Stimulated activated CD4-positive, alpha-beta T cell treated with anti-CD3 and anti-CD28 coated beads, TNF-alpha, amount 100 ng/mL, for 1 hour (primary cell): ENCODE data around the gene ABCC12.
A peak's percentile ranks its signal among the peaks of the same experiment; 100 is the strongest.
"Not testable (repeated sequence)": the region's sequence is repeated elsewhere in the genome, so short reads cannot be mapped to it uniquely, and the experiment has no call there.

Experiments used
- DNase-seq, 3 donors: peaks; one replicate each; pipeline ENCODE4 v3.0.0-alpha.2; 2020; ENCODE audit warnings: low read depth in 3 of 3, low spot score in 1 of 3

The ABCC12 gene

GRCh38 chr16:48166617-48167016 lies 10.8 kb upstream of the ABCC12 start:
- not testable (repeated sequence) for DNase-seq

DNA sequence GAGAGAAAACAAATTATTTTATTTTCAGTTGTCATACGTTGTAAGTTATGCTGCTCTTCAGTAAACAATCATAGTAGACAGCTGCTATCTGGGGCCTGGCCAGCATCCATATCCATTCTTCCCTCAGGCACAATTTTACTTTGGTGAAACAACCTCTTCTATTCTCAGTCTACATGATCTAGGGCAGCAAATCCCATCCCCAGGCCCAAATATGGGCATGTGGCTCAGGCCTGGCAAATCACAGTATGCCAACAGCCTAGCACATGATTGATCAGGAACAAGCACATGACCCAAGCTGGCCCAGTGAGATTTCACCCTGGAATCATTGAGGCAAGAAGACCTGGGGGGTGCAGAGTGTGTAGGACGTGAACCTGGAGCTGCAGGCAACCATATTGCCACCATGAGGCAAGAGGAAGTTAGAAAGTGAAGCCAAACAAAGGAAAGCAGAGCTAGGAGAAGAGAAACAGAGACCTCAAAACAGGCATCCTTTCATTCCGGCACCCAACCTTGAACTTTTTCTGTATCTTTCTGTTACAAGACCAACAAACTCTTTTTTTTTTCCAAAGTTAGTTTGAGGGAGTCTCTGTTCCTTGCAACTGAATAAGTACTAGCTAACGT lies 10.3 kb upstream of the ABCC12 start:
- DNase-seq: no peak

GRCh38 chr16:48164907-48165715 lies 9.3 kb upstream of the ABCC12 start:
- DNase-seq: peak; percentile 13 to 66 (median 35)

DNA sequence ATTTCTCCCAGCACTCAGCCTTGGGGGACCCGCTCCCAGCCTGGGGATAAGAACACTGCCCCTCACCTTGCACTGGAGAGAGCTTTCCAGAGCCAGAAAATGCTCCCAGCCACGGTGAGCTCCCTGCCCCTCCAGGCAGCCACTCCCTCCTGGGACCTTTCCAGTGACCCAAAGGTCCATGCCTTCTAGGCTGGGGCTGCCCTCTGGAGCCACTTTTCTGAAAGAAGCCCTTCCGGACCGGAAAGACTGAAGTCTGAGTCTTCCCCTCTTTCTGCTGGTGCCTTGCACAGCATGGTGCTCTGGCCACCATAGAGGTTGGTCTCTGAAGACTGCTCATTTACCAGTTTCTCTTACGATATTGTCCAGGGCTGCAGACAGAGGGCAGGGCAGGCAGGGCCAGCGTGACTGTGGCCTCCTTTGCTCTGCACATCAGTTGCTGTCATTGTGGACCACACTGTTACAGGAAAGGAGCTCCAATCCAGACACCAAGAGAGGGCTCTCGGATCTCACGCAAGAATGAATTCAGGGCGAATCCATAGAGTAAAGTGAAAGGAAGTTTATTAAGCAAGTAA lies 7.1 kb upstream of the ABCC12 start:
- no peak for DNase-seq

- no peak for DNase-seq
Observed at GRCh38 chr16:48161906-48162305, 6.1 kb upstream of the ABCC12 start.

DNA sequence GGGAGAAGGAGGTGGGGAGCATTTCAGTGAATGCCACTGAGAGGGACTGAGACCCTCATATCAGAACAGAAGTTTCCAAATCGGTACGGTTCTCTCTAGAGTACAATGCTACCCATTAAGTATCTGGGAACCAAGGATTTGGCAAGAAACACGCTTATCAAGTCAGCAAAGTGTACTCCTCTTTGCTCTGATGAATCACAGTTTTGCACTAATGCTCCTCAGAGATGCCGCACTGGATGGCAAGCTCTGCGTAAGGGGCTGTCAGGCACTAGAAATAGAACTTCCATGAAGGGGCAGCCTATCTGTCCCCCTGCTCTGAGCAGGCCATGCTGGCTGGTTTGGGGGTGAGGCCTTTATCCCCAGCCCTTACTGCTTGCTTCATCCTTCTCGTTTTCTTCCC lies 4.8 kb upstream of the ABCC12 start:
- no peak for DNase-seq

GRCh38 chr16:48158296-48158695 lies 2.5 kb upstream of the ABCC12 start:
- DNase-seq: no peak

DNA sequence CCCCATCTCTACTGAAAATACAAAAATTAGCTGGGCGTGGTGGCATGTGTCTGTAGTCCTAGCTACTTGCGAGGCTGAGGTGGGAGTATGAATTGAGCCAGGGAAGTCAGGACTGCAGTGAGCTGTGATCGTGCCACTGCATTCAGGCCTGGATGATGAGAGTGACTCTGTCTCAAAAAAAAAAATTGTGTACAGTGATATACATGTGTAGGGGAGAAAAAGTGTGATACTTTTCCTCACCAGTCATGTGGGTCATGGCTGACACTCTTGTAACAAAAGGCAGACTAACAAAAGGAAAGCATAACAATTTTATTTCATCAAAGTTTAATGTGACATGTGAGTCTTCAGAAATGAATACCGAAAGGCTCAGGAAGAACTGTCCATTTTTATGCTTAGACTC lies 2.0 kb upstream of the ABCC12 start:
- DNase-seq: no peak

DNA sequence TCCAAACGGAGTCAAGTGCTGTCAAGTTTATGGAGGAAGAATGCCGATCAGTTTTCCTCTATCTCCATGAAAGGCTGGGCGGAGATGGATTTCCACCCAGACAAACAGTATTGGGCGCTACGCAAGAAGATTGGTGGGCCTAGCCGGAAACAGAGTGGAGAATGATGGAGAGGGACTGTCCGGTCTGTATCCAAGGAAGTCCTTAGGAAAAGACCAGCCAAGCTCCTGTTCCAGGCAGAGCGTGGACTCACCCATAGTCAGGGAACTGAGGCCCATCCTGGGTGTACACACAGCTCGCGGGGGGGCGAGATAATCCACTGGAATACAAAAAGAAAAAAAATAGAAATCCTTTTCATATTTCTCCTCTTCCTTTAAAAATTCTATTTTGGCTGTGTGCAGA lies 1.5 kb upstream of the ABCC12 start:
- no peak for DNase-seq

GRCh38 chr16:48156790-48157209 lies 1.0 kb upstream of the ABCC12 start:
- peak; percentile 37 to 87 (median 50) for DNase-seq

DNA sequence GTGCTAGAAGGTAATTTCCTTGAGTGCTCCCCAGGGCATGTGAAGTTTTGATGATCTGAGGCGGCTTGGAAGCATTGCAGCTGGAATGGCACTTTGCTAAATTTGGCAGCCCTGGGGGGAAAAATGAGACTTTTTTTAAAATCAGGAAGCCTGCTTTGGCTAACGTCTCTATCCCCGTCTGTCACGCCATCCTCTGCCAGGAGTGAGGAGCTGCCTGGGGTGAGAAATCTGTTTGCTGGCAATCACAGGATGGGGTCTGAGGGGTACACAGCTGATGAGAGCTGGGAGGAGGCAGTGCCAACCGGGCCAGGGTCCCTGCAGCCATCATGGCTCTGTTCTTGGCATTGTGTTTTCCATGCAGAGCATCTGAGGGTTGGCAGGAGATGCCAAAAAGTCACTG lies 2.0 kb downstream of the ABCC12 start:
- no peak for DNase-seq

DNA sequence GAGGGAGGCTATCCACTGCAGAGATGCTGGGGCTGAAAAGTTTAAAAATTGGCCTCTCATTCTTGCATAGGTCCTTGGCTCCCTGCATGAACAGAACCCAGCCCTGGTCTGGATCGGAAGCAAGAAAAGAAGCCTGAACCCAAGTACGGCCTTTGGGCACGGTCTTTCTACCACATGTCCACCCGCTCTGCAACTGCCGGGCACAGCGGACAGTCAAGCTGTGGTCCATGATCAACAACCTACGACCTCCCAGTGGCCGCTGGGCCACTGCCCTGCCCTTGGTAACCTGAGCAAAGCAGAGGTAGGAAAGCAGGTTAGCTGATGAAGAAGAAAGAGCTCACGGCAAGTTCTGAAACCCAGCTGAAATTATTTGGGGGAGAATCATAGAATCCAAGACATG lies 3.6 kb downstream of the ABCC12 start:
- no peak for DNase-seq

DNA sequence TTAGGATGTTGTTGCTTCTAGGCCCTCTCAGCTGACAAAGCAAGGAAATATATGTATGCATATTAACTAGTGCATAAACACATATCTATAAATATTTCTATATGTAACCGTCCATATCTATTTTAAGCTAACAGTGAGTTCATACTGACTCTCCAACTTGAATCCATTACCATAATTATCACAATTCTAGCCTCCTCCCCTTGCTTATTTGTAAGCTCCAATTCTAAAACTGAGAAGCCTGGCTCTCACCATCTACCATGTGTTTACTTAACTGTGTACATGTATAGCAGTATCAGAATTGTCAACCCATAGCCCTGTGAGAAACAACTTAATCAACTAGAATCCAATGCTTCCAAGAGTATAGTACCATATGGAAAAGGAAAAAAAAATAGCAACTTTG lies 5.1 kb downstream of the ABCC12 start:
- DNase-seq: no peak

GRCh38 chr16:48146710-48147109 lies 9.1 kb downstream of the ABCC12 start:
- no peak for DNase-seq

DNA sequence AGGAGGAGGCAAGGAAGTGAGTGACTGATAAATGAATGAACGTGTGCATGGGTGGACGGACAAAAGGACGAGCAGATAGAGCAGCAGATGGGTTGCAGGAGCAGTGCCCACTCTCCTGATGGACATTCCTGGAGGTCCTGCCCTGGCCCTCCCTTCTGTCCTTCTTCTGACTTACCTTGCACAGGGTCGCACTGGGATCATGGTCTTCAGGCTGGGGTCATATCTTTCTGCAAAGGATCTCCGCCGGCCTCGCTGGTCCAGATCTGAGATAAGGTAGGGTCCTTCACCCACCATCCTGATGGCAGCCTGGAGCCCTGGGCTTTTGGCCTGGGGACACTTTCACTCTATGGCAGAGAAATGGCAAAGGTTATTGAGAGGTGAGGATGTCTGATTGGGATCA lies 9.7 kb downstream of the ABCC12 start:
- no peak for DNase-seq

DNA sequence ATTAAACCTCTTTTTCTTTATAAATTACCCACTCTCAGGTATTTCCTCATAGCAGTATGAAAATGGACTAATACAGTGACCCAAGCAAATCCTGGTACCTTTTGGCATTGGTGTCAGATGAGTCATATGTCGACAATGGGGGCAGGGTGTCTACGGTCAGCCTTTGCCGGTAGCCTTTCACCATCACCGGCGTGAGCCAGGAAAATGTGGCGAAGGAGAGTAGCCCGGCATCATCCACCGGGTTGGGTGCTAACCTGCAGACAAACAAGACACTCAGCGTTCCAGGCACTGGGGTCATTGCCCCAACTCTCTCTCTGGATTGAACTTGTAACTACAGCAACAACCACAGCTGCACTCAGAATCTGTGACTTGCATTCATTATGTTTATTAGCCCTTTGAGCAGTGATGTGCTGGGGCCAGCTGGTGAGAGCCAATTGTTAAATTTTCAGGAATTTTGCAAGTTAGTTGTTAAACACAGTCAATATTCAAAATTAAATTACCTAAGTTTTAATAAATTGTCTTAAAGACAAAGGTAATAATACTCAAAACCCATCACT lies 11.9 kb downstream of the ABCC12 start:
- no peak for DNase-seq

- DNase-seq: no peak
Observed at GRCh38 chr16:48140821-48141220, 15.0 kb downstream of the ABCC12 start.

DNA sequence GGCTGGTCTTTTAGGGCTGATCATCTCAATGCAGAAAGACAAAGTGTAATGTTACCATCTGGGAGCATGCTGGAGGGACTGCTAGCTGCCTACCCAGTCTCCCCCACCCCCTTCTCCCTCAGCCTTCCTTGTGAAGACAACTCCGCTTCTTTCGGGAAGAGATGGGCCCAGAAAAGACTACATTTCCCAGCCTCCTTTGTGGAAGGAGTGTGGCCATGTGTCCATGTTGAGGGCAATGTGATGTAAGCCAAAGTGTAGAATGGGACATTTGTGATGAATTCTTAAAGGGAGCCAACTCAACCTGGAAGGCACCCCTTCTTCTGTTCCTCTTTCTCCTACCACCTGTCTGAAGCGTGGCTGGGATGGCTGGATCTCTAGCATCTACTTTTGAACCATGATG lies 16.3 kb downstream of the ABCC12 start:
- DNase-seq: no peak

- DNase-seq: no peak
Observed at GRCh38 chr16:48138543-48138942, 17.2 kb downstream of the ABCC12 start.

DNA sequence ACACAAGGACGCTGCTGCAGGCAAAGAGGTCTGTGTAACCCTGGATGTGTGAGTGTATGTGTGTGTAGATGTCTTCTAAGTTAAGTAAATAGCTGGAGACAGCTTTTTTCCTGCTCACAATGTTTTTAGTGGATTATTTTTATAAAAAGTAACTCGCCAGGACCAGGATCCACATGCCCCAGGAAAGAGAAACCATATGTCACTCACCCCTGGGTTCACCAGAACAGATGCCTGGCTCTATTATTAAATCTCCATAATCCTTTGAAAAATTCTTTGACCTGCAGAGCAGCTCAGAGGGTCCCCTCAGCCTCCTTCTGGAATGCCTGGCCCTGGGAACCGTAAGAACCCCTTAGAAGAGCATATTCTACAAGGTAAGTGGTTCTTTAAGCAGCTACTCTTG lies 18.0 kb downstream of the ABCC12 start:
- no peak for DNase-seq

- DNase-seq: no peak
Observed at GRCh38 chr16:48136547-48137360, 19.0 kb downstream of the ABCC12 start.
